Bronchial epithelial cell (primary cell): ENCODE measurements around the gene RIMBP2. TPM values are rescaled to one million over a fixed set of nuclear protein-coding genes. Genes with fewer than 3 reads are reported as not detected.

ENCODE experiments used
- DNase-seq: peaks from one replicate; pipeline ENCODE4 v3.0.0-alpha.2; 2010; ENCODE audit warnings: low read depth
- FAIRE-seq: peaks from 2 replicates; lab custom pipeline; 2011; peaks lifted over from hg19 to GRCh38; lab: Jason Lieb, UNC
- H3K27me3 ChIP-seq: 2 replicates; pipeline ENCODE4 v1.5.1; 2011; ENCODE audit warnings: low read length; ENCODE audit not compliant: control insufficient read depth, insufficient read depth
- H3K36me3 ChIP-seq: 2 replicates; pipeline ENCODE4 v1.5.1; 2011; ENCODE audit warnings: low read length; ENCODE audit not compliant: control insufficient read depth, insufficient read depth
- H3K4me3 ChIP-seq: 2 replicates; pipeline ENCODE4 v1.5.1; 2011; ENCODE audit warnings: mild to moderate bottlenecking, low read depth, low read length, control low read depth
- CTCF ChIP-seq: IDR thresholded peaks from 2 replicates; pipeline ENCODE4 v1.5.1; 2011; ENCODE audit warnings: mild to moderate bottlenecking, moderate library complexity, low read length, control low read depth, inconsistent platforms; ENCODE audit not compliant: insufficient read depth, severe bottlenecking
- total RNA-seq: library from RNA; depleted of rRNA; stranded (reverse); fragments of >200 nt; gene quantifications from 2 replicates; pipeline ENCODE4 v1.2.1, GENCODE V29; 2014

RIMBP2 gene
- total RNA-seq, 1 donor from 2014 or later = not detected

GRCh38 chr12:130672089-130672820 lies 43.8 kb downstream of the RIMBP2 start:
- Histone ChIP-seq H3K36me3 (no peaks in the 10 kb centered on the region), H3K4me3 (no peak overlapping the region), H3K27me3 (no peaks in the 10 kb centered on the region)
- TF ChIP-seq CTCF = no peak
- DNase-seq (no peak), FAIRE-seq (no peak)

GRCh38 chr12:130671556-130671955 lies 44.5 kb downstream of the RIMBP2 start:
- Histone ChIP-seq H3K36me3 (no peaks in the 10 kb centered on the region), H3K4me3 (no peak overlapping the region), H3K27me3 (no peaks in the 10 kb centered on the region)
- DNase-seq = no peak
- no peak for TF ChIP-seq CTCF
- FAIRE-seq = no peak

GRCh38 chr12:130669797-130670196 lies 46.3 kb downstream of the RIMBP2 start:
- DNase-seq (no peak), FAIRE-seq (no peak)
- no peaks in the 10 kb centered on the region for H3K36me3 ChIP-seq
- H3K27me3 ChIP-seq = no peaks in the 10 kb centered on the region
- H3K4me3 ChIP-seq = no peak overlapping the region
- no peak for TF ChIP-seq CTCF

GRCh38 chr12:130669205-130669557 lies 46.9 kb downstream of the RIMBP2 start:
- DNase-seq (no peak), FAIRE-seq (no peak)
- no peak overlapping the region for H3K4me3 ChIP-seq
- TF ChIP-seq CTCF = no peak
- no peaks in the 10 kb centered on the region for H3K27me3 ChIP-seq
- H3K36me3 ChIP-seq = no peaks in the 10 kb centered on the region

- no peak for FAIRE-seq
- DNase-seq = no peak
- no peaks in the 10 kb centered on the region for H3K36me3 ChIP-seq
- no peak overlapping the region for H3K4me3 ChIP-seq
- TF ChIP-seq CTCF = no peak
- no peaks in the 10 kb centered on the region for H3K27me3 ChIP-seq
Observed at GRCh38 chr12:130668286-130669204, 47.6 kb downstream of the RIMBP2 start.
